ENCODE results near the gene CKLF.
A peak's percentile ranks its signal among the peaks of the same experiment; 100 is the strongest.
"Not testable (repeated sequence)": the region's sequence is repeated elsewhere in the genome, so short reads cannot be mapped to it uniquely, and the experiment has no call there.

DNA sequence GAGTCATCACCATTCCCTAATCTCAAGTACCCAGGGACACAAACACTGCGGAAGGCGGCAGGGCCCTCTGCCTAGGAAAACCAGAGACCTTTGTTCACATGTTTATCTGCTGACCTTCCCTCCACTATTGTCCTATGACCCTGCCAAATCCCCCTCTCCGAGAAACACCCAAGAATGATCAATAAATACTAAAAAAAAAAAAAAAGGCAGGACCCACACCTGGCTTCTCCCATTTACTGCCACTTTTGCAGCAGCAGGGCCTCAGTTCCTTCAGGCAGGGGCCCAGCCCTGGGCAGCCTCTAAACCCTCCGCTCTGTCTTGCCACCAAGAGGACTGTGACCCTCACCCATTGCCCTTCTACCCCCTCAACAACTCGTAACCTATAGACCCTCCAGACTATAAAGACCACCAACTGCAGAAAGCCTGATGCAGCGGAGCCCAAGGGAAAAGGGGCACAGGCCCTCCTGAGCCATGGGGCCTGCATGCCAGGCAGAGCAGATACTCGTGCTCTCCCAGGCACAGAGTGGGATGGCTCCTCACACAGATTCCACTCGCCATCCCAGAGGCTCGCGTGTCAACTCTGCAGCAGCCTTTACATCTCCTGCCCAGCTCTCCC lies 37.3 kb upstream of the CKLF start:
- TF ChIP-seq RAD21 (IDR thresholded peaks at IDR 0.05); FOXA1 (IDR thresholded peaks at IDR 0.05); FOXA2 (IDR thresholded peaks at IDR 0.05); YY1 (IDR thresholded peaks at IDR 0.05); JUND (IDR thresholded peaks at IDR 0.05); SP1 (IDR thresholded peaks at IDR 0.05); HNF4G (IDR thresholded peaks at IDR 0.05); TAF1 (conservative IDR thresholded peaks at IDR 0.05): not testable (repeated sequence)
- TF ChIP-seq, protein P1, sequence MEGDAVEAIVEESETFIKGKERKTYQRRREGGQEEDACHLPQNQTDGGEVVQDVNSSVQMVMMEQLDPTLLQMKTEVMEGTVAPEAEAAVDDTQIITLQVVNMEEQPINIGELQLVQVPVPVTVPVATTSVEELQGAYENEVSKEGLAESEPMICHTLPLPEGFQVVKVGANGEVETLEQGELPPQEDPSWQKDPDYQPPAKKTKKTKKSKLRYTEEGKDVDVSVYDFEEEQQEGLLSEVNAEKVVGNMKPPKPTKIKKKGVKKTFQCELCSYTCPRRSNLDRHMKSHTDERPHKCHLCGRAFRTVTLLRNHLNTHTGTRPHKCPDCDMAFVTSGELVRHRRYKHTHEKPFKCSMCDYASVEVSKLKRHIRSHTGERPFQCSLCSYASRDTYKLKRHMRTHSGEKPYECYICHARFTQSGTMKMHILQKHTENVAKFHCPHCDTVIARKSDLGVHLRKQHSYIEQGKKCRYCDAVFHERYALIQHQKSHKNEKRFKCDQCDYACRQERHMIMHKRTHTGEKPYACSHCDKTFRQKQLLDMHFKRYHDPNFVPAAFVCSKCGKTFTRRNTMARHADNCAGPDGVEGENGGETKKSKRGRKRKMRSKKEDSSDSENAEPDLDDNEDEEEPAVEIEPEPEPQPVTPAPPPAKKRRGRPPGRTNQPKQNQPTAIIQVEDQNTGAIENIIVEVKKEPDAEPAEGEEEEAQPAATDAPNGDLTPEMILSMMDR (IDR thresholded peaks at IDR 0.05; ENCODE audit: low read depth, low read length, missing input control): not testable (repeated sequence)
- TF ChIP-seq, protein P2, sequence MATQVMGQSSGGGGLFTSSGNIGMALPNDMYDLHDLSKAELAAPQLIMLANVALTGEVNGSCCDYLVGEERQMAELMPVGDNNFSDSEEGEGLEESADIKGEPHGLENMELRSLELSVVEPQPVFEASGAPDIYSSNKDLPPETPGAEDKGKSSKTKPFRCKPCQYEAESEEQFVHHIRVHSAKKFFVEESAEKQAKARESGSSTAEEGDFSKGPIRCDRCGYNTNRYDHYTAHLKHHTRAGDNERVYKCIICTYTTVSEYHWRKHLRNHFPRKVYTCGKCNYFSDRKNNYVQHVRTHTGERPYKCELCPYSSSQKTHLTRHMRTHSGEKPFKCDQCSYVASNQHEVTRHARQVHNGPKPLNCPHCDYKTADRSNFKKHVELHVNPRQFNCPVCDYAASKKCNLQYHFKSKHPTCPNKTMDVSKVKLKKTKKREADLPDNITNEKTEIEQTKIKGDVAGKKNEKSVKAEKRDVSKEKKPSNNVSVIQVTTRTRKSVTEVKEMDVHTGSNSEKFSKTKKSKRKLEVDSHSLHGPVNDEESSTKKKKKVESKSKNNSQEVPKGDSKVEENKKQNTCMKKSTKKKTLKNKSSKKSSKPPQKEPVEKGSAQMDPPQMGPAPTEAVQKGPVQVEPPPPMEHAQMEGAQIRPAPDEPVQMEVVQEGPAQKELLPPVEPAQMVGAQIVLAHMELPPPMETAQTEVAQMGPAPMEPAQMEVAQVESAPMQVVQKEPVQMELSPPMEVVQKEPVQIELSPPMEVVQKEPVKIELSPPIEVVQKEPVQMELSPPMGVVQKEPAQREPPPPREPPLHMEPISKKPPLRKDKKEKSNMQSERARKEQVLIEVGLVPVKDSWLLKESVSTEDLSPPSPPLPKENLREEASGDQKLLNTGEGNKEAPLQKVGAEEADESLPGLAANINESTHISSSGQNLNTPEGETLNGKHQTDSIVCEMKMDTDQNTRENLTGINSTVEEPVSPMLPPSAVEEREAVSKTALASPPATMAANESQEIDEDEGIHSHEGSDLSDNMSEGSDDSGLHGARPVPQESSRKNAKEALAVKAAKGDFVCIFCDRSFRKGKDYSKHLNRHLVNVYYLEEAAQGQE (IDR thresholded peaks at IDR 0.05): not testable (repeated sequence)
- TF ChIP-seq, protein P3, sequence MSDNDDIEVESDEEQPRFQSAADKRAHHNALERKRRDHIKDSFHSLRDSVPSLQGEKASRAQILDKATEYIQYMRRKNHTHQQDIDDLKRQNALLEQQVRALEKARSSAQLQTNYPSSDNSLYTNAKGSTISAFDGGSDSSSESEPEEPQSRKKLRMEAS (IDR thresholded peaks at IDR 0.05): not testable (repeated sequence)
- TF ChIP-seq RXRA (IDR thresholded peaks at IDR 0.05) (peak in 1 of 2 donors; percentile 27), HNF4A (conservative IDR thresholded peaks at IDR 0.05) (peak in 1 of 2 donors; percentile 18)

Measured in liver (tissue), 3 donors.